Bone marrow (tissue), 2 donors: ENCODE measurements around the gene UBE2E2.
"Not testable (repeated sequence)": the region's sequence is repeated elsewhere in the genome, so short reads cannot be mapped to it uniquely, and the experiment has no call there.

Experiments
- DNase-seq, 2 donors: peaks; one replicate each; lab custom pipeline; 2025; lab: John Stamatoyannopoulos, UW

UBE2E2 gene

DNA sequence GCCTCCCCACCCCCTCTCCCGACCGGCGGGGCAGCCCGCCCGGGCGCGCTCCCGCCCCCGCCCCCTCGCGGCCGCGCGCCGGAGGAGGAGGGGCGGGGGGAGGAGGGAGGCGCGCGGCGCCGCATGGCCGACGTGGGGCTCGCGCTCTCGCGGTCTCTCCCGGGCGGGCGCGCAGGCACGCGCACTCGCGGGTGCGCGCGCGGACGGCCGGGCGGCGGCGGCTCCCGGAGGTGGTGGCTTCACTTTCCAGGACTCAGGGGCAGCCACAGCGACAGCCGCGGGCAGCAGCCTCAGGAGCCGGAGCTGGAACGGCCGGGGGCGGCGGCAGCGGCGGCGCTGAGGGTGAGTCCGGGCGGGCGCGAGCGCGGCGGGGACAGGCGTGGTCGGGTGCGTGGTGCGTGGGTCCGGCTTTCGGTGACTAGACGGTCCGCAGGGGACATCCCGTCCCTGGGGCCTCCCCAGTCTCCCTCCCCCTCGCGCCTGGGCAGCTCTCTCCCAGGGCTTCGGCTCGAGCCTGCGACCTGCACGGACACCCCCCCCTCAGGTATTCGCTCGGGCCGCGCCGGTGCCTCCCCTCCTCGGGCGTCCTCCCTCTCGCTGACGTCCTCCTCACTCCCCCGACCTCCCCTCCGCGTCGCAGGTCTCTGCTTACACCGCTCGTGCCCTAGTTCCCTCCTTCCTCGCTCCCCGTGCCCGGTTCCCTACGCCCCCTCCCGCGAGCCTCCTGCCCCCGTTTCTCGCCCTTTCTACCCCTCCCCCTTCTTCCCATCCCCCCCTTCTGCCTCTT lies at the start of gene UBE2E2:
TSS of gene UBE2E2 (plus strand) at position 407 of the 787 bp plus-strand sequence.
- DNase-seq = peak; percentile 16 to 66

DNA sequence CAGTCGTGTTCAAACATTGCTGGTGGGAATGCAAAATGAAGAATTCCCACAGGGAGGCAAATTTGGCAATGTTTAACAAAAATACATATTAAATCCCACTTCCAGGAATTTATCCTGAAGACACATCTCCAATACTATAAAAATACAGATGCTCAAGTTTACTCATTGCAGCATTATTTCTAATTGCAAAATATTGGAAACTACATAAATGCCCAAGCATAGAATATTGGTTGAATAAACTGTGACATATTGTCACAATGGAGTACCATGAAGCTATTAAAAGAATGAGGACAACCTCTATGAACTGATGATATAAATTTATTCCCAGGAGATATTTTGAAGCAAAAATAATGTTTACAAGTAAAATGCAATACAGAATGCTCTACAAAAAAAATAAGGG lies 49.7 kb upstream of the UBE2E2 start:
- no peak for DNase-seq

GRCh38 chr3:23157331-23157730 lies 45.8 kb upstream of the UBE2E2 start:
- no peak for DNase-seq

- no peak for DNase-seq
Measured at GRCh38 chr3:23159929-23160328, 43.2 kb upstream of the UBE2E2 start.

GRCh38 chr3:23161308-23161707 lies 41.8 kb upstream of the UBE2E2 start:
- DNase-seq = no peak

DNA sequence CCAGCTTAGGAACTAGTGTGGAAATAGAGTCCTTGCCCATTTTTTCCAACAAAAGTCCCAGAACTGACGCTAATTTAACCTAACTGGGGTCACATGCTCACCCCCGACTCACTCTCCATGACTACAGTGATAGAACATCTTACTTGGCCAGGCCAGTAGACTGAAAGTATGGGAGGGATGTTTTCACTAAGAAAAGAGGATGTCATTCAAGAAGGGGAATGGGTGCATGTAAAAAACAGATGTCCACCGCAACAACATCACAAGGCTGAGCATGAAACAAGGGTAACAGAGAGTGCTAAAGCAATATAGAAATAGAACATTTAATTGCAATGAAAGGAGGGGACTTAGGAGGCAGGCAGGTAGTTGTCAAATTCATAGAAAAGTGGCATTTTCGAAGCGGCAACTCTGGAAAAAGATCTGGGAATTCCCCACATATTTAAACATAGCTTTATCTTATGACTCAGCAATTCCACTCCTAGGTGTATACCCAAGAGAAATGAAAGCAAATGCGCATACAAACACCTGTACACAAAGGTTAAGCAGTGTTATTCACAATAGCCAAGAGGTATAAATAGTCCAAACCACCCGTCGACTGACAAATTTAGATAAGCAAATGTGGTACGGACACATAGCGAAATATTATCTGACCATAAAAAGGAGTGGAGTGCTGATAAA lies 41.1 kb upstream of the UBE2E2 start:
- DNase-seq = no peak

DNA sequence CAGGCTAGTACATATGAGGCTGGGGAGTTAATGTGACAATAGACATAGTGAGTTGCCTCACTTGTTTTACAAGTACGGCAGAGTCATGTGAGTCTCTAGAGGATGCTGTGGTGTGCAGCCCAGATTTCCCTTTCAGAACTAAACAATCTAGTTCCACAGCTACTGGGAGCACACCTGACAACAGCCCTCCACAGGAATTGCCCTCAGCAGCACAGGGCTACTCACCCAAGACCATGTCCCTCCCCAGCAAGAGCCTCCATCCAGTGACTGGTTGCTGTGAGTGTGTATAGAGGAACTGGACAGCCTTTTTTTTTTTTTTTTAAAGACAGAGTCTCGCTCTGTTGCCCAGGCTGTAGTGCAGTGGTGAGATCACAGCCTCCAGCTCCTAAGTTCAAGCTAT lies 40.2 kb upstream of the UBE2E2 start:
- DNase-seq = no peak

GRCh38 chr3:23164746-23165145 lies 38.4 kb upstream of the UBE2E2 start:
- DNase-seq = no peak

DNA sequence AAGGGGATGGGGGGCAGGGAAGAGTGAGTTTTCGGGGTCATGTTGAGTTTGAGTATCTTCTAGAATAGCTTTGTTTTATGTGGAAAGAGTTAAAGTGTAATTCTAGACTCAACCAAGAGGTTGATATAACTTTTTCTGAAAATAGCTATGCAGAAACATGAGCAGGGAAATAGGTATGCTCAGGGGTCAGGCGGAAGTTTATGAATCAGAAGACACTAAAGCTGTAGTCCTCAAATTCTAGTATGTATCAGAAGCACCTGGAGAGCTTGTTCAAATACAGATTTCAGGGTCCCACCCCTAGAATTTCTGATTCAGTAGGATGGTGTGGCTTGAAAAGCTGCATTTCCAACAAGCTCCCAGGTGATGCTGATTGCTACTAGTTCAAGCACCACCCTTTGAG lies 37.6 kb upstream of the UBE2E2 start:
- DNase-seq = no peak

GRCh38 chr3:23166276-23166675 lies 36.9 kb upstream of the UBE2E2 start:
- no peak for DNase-seq

DNA sequence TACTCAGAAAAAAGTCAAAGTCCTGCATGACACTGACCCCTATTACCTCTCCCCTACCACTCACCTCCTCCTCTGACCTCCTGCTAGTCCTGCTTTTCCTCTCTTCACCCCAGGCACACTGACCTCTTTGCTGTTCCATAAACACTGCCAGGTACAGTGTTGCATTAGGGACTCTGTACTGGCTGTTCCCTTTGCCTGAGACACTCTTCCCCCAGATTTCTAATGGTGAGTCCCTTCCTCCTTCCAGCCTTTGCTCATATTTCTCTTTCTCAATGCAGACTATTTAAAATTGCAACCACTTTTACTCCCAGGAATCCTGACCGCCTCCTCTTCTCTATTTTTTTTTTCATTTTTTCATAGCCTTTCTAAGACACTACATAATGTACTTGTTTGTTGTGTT lies 36.3 kb upstream of the UBE2E2 start:
- no peak for DNase-seq

- DNase-seq = no peak
Measured at GRCh38 chr3:23169551-23169950, 33.6 kb upstream of the UBE2E2 start.

GRCh38 chr3:23170291-23170690 lies 32.8 kb upstream of the UBE2E2 start:
- DNase-seq = no peak

- no peak for DNase-seq
Measured at GRCh38 chr3:23172059-23172458, 31.1 kb upstream of the UBE2E2 start.

- no peak for DNase-seq
Measured at GRCh38 chr3:23174426-23175039, 28.6 kb upstream of the UBE2E2 start.

- DNase-seq = no peak
Measured at GRCh38 chr3:23175341-23176083, 27.6 kb upstream of the UBE2E2 start.

DNA sequence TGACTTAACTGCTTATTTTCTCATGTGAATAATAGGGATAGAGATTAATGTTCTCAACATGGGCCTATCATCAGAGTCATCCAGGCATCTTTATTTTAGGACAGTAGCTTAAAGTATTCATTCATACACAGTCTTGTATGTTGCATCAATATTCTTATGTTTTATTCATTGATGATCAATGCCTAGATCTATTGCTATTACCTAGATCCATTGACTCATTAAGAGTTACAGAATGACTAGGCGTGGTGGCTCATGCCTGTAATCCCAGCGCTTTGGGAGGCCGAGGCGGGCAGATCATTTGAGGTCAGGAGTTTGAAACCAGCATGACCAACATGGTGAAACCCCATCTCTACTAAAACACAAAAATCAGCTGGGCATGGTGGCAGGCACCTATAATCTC lies 26.3 kb upstream of the UBE2E2 start:
- DNase-seq = not testable (repeated sequence)

DNA sequence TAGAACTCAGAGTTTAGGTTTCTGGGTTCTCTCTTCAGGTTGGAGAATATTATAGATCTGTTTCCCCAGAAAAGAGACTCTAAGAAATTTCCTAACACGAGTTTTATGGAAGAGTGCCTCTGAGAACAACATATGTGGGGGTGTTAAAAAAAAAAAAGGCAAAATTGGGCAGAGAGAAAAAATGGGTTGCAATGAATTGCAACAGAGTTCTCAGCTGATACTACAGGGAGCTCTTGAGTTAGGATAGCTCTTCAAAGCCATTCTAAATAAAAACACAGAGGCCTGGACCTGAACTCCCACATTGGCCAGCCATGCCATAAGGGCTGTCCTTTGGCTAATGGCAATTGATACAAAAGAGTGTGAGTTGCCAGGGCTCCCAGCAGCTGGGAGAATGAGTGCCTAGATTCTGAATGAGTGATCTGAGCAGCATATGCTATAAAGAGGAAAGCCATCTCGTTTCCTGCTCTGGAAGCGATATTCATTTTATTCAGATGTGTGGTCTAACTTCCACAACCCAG lies 20.1 kb upstream of the UBE2E2 start:
- DNase-seq = no peak

DNA sequence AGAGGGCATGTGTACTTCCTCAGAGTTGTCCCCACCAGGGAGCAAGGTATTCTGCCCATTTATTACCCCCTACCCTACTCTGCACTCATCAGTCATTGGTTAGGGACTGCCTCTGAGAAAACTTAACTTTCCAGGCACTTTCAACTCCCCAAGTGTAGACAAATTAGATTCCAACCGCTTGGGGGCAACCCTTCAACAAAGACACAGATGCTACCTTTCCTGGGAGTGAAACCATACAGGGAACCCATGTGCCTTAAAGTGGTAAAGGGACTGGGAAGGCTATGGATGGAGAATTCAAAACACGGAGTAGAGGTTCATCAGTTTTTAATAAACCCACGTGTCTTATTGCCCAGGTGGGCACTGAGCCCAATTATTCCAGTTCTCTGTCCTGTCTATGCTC lies 19.4 kb upstream of the UBE2E2 start:
- DNase-seq = no peak

GRCh38 chr3:23185861-23186260 lies 17.3 kb upstream of the UBE2E2 start:
- no peak for DNase-seq

DNA sequence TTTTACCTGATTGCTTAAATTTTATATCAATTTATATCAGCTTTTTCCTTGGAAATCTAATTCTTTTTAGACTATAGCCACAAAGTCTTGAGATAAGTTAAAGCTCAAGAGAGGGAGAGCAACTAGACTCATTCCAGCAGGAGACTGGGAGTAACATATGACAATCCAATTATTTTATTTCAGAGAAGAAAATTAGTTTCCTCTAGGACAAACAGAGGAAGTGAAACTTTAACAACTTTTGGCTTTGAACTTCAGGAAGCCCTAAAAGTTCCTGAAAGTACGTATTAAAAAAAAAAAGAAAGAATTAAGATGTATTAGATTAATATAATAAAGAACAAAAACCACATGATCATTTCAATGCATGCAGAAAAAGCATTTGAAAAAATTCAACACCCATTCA lies 13.9 kb upstream of the UBE2E2 start:
- no peak for DNase-seq

- no peak for DNase-seq
Measured at GRCh38 chr3:23192816-23193215, 10.3 kb upstream of the UBE2E2 start.
